ENCODE data around the gene PRR5.

- no peak for TF ChIP-seq CTCF (IDR thresholded peaks at IDR 0.05; ENCODE audit: low read depth, low read length, poor library complexity, severe bottlenecking)
- TF ChIP-seq EZH2phosphoT487 (IDR thresholded peaks at IDR 0.05; ENCODE audit: borderline replicate concordance, low read length): no peak
Observed at GRCh38 chr22:44765571-44766285, 63.7 kb downstream of the PRR5 start.

Measured in DOHH2 (cell line).